Retinal pigment epithelial cell (primary cell): ENCODE measurements around the gene TRIM41.

ENCODE experiments used
- DNase-seq: peaks from one replicate; pipeline ENCODE4 v3.0.0-alpha.2; 2010; ENCODE audit warnings: low read depth
- H3K4me3 ChIP-seq: 2 replicates; pipeline ENCODE4 v1.5.1; 2011; ENCODE audit warnings: mild to moderate bottlenecking, low read length, control low read depth, moderate library complexity
- TF ChIP-seq, protein P1 (sequence below): conservative IDR thresholded peaks from 2 replicates; pipeline ENCODE4 v1.5.1; 2011; ENCODE audit warnings: low read depth, low read length, control low read depth, inconsistent platforms

Gene TRIM41

GRCh38 chr5:181221105-181221791 is 1.8 kb upstream of the TRIM41 start:
- TF ChIP-seq, protein P1, sequence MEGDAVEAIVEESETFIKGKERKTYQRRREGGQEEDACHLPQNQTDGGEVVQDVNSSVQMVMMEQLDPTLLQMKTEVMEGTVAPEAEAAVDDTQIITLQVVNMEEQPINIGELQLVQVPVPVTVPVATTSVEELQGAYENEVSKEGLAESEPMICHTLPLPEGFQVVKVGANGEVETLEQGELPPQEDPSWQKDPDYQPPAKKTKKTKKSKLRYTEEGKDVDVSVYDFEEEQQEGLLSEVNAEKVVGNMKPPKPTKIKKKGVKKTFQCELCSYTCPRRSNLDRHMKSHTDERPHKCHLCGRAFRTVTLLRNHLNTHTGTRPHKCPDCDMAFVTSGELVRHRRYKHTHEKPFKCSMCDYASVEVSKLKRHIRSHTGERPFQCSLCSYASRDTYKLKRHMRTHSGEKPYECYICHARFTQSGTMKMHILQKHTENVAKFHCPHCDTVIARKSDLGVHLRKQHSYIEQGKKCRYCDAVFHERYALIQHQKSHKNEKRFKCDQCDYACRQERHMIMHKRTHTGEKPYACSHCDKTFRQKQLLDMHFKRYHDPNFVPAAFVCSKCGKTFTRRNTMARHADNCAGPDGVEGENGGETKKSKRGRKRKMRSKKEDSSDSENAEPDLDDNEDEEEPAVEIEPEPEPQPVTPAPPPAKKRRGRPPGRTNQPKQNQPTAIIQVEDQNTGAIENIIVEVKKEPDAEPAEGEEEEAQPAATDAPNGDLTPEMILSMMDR = no peak
- H3K4me3 ChIP-seq = peak overlapping the region; percentile 9
- DNase-seq = no peak

- peak overlapping the region; percentile 86 for H3K4me3 ChIP-seq
- DNase-seq = no peak
- TF ChIP-seq, protein P1 = no peak
Measured at GRCh38 chr5:181221792-181222629, 1.1 kb upstream of the TRIM41 start.

GRCh38 chr5:181222630-181223057 is 437 bp upstream of the TRIM41 start:
- TF ChIP-seq, protein P1 = no peak
- DNase-seq = no peak
- peak overlapping the region; percentile 86 for H3K4me3 ChIP-seq

DNA sequence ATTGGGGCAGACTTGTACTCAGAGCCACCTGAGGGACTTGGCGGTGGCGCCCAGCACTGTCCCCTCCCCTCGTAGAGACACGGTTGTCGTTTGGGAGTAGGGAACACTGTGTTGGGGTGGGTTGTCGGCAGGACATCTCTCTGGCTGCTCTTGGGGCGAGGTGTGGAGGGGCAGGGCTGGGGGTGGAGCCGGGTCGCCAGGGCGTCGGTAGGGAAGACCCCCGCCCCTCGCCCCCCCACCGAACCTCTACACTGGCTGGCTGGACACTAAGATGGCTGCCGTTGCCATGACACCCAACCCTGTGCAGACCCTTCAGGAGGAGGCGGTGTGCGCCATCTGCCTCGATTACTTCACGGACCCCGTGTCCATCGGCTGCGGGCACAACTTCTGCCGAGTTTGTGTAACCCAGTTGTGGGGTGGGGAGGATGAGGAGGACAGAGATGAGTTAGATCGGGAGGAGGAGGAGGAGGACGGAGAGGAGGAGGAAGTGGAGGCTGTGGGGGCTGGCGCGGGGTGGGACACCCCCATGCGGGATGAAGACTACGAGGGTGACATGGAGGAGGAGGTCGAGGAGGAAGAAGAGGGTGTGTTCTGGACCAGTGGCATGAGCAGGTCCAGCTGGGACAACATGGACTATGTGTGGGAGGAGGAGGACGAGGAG is 778 bp downstream of the TRIM41 start:
- no peak for DNase-seq
- TF ChIP-seq, protein P1 = no peak
- peak overlapping the region; percentile 86 for H3K4me3 ChIP-seq

- TF ChIP-seq, protein P1 = no peak
- peak overlapping the region; percentile 86 for H3K4me3 ChIP-seq
- no peak for DNase-seq
Measured at GRCh38 chr5:181224390-181225229, 1.5 kb downstream of the TRIM41 start.

GRCh38 chr5:181229996-181230395 is 6.9 kb downstream of the TRIM41 start:
- TF ChIP-seq, protein P1 = no peak
- H3K4me3 ChIP-seq = no peak overlapping the region
- no peak for DNase-seq
